ENCODE measurements around the gene TRIM50.

The TRIM50 gene

DNA sequence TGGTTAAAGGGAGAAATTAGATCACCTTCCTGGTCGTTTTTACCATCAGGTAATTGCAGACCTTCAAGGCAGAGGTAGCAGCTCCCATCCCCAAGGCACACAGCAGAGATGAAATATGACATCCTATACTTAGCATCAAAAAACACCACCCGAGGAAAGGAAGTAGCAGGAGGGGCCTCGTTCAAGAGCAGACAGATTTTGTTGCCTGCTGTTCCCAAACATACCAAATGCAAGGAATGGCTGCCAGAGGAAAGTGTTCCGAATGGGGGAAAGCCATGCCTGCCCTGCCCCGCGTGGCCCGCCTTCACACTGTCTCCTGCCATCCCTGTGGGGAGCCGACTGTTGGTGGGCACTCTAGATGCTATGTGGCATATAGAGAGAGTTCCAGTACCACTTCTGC, 18.1 kb upstream of the TRIM50 start:
- H3K4me3 ChIP-seq (ENCODE audit: low read depth, low read length) = no peak overlapping the region
- TF ChIP-seq, protein P1, sequence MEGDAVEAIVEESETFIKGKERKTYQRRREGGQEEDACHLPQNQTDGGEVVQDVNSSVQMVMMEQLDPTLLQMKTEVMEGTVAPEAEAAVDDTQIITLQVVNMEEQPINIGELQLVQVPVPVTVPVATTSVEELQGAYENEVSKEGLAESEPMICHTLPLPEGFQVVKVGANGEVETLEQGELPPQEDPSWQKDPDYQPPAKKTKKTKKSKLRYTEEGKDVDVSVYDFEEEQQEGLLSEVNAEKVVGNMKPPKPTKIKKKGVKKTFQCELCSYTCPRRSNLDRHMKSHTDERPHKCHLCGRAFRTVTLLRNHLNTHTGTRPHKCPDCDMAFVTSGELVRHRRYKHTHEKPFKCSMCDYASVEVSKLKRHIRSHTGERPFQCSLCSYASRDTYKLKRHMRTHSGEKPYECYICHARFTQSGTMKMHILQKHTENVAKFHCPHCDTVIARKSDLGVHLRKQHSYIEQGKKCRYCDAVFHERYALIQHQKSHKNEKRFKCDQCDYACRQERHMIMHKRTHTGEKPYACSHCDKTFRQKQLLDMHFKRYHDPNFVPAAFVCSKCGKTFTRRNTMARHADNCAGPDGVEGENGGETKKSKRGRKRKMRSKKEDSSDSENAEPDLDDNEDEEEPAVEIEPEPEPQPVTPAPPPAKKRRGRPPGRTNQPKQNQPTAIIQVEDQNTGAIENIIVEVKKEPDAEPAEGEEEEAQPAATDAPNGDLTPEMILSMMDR (IDR thresholded peaks at IDR 0.05; ENCODE audit: borderline replicate concordance, insufficient read depth, low read depth, low read length) = no peak

DNA sequence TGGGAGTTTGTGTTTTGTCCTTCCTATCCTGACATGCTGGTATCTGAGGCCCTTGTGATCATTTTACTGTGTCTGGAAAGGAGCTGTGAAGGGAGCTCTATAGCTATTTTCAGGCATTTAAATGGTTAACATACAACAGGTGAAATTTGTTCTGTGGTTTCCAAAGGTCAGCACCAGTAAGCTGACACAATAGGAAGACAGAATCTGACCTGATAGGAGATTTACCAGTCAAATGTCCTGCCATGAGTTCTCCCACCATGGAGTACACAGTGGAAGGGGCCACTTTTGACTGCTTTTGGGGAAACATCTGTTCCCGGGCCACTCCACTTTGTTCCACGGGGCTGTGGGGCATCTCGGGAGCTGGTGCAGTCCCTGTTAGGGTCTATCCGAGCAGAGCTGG, 17.7 kb upstream of the TRIM50 start:
- no peak overlapping the region for H3K4me3 ChIP-seq (ENCODE audit: low read depth, low read length)
- TF ChIP-seq, protein P1 (IDR thresholded peaks at IDR 0.05; ENCODE audit: borderline replicate concordance, insufficient read depth, low read depth, low read length) = no peak

DNA sequence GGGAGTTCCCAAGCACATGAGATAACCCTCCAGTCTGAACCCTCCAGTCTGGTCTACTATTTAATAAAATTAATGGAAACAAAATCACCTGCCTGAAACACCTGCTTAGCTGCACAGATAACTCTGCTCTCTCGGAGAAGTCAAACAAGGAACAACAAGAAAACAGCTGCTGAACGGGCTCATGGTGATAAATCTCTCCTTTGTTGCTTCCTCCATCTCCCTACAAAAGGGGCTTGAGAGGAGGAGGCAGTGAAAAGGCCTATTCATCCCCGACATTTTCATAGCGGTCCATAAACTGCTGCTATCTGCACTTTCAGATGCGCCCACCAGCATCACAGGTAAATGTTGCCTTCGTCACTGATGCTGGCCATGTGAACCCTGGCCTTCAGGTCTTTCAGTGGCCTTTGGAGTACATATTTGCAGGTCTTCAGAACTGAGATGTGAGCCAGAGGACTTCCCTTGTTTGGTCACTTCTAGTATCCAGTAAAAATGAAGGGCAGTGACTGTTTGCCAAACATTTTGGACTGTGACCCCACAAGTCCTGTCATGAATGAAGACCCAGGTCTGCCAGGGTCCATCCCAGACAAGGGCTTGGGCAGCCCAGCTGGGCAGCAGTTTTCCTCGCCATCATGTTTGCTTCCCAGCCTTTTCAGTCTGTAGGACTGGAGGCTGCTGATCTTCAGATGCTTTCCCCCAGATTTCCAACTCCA, 15.9 kb upstream of the TRIM50 start:
- no peak overlapping the region for H3K4me3 ChIP-seq (ENCODE audit: low read depth, low read length)
- TF ChIP-seq, protein P1 (IDR thresholded peaks at IDR 0.05; ENCODE audit: borderline replicate concordance, insufficient read depth, low read depth, low read length) = no peak

DNA sequence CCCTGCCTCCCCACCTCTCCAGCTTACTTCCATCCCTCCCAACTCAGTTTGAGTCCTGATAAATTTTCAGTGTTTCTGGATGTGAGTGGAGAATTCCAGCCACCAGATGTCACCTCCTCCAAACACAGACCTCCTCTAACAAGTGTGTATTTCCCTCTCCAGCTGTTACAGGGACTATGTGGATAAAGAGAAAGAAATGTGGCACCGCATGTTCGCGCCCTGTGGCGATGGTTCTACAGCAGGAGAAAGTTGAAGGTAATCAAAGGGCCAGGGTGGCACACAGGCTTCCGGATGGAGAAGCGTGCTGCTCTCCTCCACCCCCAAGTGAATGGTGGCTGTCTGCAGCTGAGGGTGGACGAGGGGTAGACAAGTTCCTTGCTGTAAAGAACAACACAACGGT, 14.8 kb upstream of the TRIM50 start:
- TF ChIP-seq, protein P1 (IDR thresholded peaks at IDR 0.05; ENCODE audit: borderline replicate concordance, insufficient read depth, low read depth, low read length) = no peak
- H3K4me3 ChIP-seq (ENCODE audit: low read depth, low read length) = no peak overlapping the region

DNA sequence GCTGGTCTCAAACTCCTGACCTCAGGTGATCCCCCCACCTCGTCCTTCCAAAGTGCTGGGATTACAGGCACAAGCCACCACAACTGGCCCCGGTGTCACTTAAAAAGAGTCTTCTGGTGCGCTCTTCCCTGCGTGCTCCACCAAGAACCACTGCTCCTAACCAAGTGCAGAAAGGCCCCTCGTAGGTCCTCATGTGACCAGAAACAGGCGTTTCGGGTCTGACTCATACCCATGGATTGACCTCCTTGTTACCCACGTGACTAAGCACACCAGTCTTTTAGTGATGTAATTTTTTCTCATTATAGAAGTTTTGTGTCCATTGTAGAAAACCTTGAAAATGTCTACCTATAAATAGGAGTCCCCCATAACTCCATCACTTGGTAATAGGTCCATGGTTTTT, 14.0 kb upstream of the TRIM50 start:
- H3K4me3 ChIP-seq (ENCODE audit: low read depth, low read length) = no peak overlapping the region
- TF ChIP-seq, protein P1 (IDR thresholded peaks at IDR 0.05; ENCODE audit: borderline replicate concordance, insufficient read depth, low read depth, low read length) = no peak

DNA sequence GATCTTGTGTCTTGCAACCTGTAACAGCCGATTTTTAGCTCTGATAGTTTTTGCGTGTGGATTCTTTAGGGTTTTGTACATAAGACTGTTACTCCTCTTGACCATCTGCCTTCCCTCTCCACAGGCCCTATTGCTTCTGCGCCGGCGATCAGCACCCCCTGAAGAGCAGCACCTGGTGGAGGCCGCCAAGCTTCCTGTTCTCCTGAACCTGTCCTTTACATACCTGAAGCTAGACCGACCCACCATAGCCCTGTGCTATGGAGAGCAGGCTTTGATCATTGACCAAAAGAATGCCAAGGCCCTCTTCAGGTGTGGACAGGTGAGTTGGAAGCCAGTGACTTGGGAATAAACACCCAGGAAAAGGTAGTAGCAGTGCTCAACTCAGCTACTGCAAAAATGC, 12.6 kb upstream of the TRIM50 start:
- TF ChIP-seq, protein P1 (IDR thresholded peaks at IDR 0.05; ENCODE audit: borderline replicate concordance, insufficient read depth, low read depth, low read length) = no peak
- H3K4me3 ChIP-seq (ENCODE audit: low read depth, low read length) = no peak overlapping the region

DNA sequence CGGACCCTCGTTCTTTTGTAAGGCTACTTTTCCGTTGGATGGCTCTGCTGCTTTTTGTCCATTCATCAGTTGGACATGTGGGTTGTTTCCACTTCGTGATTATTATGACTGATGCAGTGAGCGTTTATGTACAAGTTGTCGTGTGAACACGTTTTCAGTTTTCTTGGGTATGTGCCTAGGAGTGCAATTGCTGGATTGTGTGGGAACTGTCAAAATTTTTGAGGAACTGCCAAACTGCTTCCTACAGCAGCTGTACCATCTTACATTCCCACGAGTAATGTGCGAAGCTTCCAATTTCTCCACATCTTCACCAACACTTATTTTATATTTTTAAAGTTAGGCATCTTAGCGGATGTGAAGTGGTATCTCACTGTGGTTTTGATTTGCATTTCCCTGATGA, 10.4 kb upstream of the TRIM50 start:
- TF ChIP-seq, protein P1 (IDR thresholded peaks at IDR 0.05; ENCODE audit: borderline replicate concordance, insufficient read depth, low read depth, low read length) = no peak
- no peak overlapping the region for H3K4me3 ChIP-seq (ENCODE audit: low read depth, low read length)
